KOPT-K1 (cell line): ENCODE results near the gene DLST.

Experiments used
- H3K27ac ChIP-seq: fragments of 200-600 bp; sonication (generic); 2 replicates; pipeline ENCODE4 v1.5.1; 2016; ENCODE audit warnings: antibody characterized with exemption, mild to moderate bottlenecking, low read depth, low read length; ENCODE audit not compliant: poor library complexity, severe bottlenecking
- H3K36me3 ChIP-seq: fragments of 200-600 bp; sonication (generic); 2 replicates; pipeline ENCODE4 v1.5.1; 2017; ENCODE audit warnings: antibody characterized with exemption, mild to moderate bottlenecking, low read length, moderate library complexity; ENCODE audit not compliant: insufficient read depth
- H3K9me3 ChIP-seq: fragments of 200-600 bp; sonication (generic); 2 replicates; pipeline ENCODE4 v1.5.1; 2017; ENCODE audit warnings: antibody characterized with exemption, low read length, mild to moderate bottlenecking; ENCODE audit not compliant: insufficient read depth, poor library complexity, severe bottlenecking

Gene DLST

DNA sequence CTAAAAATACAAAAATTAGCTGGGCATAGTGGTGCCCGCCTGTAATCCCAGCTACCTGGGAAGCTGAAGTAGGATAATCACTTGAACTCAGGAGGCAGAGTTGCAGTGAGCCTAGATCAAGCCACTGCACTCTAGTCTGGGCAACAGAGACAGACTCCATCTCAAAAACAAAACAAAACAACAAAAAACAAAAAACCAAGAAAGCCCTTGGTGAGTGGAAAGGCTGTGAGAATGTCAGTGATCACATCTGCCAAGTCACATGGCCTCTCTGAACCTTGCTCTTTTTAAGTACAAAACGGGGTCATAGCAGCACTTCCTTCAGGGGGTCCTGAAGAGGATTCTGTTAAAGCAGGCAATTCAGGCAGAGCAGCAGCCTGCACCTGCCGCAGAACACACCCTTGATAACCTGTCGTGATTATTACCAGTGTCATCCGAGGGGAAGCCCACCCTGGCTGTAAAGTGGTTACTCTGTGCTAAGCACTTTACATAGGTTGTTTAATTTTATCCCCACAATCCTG lies 31.7 kb downstream of the DLST start:
- Histone ChIP-seq H3K9me3 (no peaks in the 10 kb centered on the region), H3K27ac (no peak overlapping the region), H3K36me3 (no peaks in the 10 kb centered on the region)

DNA sequence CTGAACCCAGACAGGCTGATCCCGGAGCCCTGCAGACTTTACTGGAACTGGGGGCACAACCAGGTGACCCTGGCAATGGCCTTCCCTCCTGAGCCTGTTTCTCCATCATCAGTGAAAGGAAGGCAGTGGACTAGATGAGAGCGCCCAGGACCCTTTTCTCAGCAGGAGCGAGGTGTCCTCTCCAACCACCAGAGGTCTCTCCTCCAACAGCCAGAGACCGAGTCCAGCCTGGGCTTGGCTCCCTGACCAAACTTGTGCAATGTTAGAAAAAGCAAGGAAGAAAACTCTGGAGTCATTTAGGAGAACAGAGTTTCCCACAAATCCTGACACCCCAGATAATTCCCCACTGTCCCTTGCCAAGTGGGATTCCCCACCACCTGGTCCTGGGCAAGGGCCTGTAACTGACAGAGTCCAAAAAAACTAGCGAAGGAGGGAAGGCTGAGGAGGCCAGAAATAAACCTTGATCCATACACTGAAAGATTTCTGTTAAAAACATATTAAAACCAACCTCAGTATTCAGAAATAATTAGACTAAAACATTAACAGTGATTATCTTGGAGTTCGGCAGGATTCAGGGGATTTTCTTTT lies 32.4 kb downstream of the DLST start:
- Histone ChIP-seq H3K36me3 (no peaks in the 10 kb centered on the region), H3K27ac (no peak overlapping the region), H3K9me3 (no peaks in the 10 kb centered on the region)

GRCh38 chr14:74915426-74915825 lies 33.7 kb downstream of the DLST start:
- no peaks in the 10 kb centered on the region for H3K9me3 ChIP-seq

DNA sequence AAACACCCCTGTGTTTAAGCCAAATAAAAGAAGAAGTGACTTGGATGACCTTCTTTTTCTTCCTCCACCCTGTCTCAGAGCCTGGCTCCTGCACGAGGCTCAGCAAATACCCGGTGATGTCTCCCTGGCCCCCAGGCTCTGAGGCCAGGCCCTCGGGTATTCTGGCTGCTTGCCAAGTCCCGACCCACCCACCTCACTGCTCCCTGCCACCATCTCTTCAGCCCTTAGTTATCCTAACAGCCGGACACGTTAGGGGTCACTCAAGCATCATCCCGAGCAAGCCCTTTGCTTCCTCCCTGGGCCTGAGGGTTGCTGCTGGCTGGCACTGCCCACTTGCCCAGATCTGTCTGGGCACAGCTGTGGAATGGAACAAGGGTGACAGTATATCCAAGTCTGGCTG lies 34.1 kb downstream of the DLST start:
- no peak overlapping the region for H3K27ac ChIP-seq

More at GRCh38 chr14:74915426-74915825, 33.7 kb downstream of the DLST start:
- Histone ChIP-seq H3K27ac (no peak overlapping the region), H3K36me3 (no peaks in the 10 kb centered on the region)

DNA sequence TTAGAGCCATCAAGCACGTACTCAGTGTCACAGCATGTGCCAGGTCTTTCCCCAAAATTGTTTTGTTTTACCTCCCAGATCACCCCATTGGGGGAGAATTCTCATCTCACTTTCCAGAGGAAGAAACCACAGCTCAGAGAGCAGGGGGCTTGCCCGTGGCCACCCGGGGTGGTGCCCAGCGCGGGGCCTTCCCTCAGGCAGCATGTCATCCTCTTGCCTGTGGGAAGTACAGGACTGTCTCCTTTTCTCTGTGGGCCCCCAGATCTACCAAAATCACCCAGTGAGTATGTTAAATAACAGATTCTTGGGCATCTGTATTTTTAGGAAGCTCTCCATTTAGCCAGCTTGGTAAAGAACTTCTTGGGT lies 35.4 kb downstream of the DLST start:
- Histone ChIP-seq H3K36me3 (no peaks in the 10 kb centered on the region), H3K27ac (no peak overlapping the region)

More for the DNA sequence above, 34.1 kb downstream of the DLST start:
- Histone ChIP-seq H3K9me3 (no peaks in the 10 kb centered on the region), H3K36me3 (no peaks in the 10 kb centered on the region)

GRCh38 chr14:74917646-74918081 lies 35.9 kb downstream of the DLST start:
- Histone ChIP-seq H3K36me3 (no peaks in the 10 kb centered on the region), H3K9me3 (no peaks in the 10 kb centered on the region)

More for the DNA sequence above, 35.4 kb downstream of the DLST start:
- no peaks in the 10 kb centered on the region for H3K9me3 ChIP-seq

DNA sequence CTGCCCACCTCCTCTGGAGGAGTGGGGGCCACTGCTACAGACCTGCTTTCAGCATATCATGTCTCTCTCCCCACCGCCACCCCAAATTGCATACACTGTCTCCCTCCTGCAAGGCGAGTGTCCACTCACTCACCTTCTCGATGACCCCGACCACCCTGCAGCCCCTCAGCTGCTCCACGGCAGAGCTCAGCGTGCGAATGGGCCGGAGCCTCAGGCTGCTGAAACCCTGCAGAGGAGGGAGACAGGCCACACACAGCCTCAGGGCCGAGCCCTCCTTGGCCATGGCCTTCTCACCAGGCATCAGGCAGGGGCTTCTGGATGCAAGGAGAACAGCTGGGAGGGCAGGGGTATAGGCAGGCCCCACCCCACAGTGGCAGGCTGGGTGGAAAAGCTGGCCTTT lies 36.7 kb downstream of the DLST start:
- Histone ChIP-seq H3K9me3 (no peaks in the 10 kb centered on the region), H3K36me3 (no peaks in the 10 kb centered on the region), H3K27ac (no peak overlapping the region)

More at GRCh38 chr14:74917646-74918081, 35.9 kb downstream of the DLST start:
- H3K27ac ChIP-seq, result no peak overlapping the region

- no peaks in the 10 kb centered on the region for H3K36me3 ChIP-seq
- H3K27ac ChIP-seq, result no peak overlapping the region
- H3K9me3 ChIP-seq, result no peaks in the 10 kb centered on the region
These were observed 37.9 kb downstream of the DLST start for GRCh38 chr14:74919421-74920165.

DNA sequence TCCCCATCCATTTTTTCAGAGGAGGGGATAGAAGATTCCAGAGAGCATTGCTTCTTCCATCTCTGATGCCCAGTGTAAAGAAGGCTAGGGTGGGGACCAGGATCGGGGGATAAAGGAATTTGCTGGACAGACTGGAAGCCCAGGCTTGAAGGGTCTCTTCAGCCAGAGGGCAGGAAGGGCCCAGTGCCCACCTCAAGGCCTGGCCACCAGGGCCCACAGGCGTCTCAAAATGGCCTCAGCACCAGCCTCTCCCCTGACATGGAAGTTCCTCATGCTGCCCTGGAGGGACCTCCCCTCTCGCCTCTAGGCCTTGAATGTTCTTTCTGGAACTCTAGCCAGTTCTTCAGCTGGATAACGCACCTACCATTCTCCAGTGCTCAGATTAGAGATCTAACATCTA lies 38.6 kb downstream of the DLST start:
- H3K36me3 ChIP-seq, result no peaks in the 10 kb centered on the region
- no peaks in the 10 kb centered on the region for H3K9me3 ChIP-seq
- H3K27ac ChIP-seq, result no peak overlapping the region

DNA sequence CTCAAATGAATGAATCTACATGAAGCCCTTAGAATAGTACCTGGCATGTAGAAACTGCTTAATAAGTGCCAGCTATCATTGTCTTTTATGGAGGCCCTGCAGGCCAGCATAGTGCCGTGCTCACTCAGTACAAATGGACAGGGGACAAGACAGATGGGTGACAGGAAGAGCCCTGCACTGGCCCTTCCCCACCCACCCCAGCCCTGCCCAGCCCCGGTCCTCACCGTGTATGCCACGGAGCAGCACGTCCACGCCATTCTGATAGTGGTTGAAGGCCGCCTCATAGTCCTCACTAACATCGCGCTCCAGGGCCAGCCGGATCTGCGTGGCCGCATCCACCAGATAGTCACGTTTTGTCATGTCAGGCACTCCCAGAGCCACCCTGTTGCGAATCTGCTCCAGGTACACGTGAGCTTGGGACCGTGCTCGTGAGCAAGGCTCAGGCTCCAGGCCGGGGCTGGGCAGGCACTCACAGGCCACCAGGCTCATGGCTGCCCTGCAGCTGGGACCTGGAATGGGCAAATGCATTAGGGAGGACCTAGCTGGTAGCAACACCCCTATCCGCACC lies 39.4 kb downstream of the DLST start:
- Histone ChIP-seq H3K36me3 (no peaks in the 10 kb centered on the region), H3K9me3 (no peaks in the 10 kb centered on the region), H3K27ac (no peak overlapping the region)

DNA sequence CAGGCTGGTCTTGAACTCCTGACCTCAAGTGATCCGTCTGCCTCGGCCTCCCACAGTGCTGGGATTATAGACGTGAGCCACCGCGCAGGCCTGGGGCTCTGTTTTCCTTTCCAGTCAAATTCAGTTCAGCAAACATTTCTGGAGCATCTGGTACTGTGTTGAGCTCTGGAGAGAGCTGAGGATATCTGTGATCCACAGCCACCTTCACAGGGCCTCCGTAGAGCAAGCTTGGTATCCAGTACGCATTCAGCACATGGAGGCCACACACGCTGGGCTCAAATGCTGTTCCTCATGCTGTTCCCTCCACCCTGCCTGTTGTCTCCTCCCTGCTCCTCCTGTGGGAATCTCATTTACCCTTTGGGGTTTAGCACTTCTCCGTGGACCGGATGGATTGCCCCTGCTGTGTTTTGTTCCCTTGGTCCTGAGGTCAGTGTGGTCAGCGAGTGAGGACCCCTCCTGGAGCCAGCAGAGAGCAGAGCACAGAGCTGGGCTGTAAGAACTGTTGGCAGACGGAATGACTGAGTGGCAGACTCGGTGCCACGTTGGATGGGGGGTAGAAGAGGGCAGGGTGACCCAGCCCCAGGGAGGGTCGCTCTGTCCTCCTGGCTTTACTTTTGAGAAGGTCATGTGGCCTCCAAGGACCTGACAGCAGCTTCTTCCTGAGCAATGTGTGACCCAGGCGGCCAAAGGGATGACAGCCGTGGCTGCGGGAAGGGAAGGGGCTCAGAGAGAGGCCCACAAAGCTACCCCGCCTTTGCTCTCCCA lies 40.5 kb downstream of the DLST start:
- H3K36me3 ChIP-seq, result no peaks in the 10 kb centered on the region
- H3K27ac ChIP-seq, result no peak overlapping the region
- no peaks in the 10 kb centered on the region for H3K9me3 ChIP-seq

GRCh38 chr14:74922752-74923401 lies 41.2 kb downstream of the DLST start, which contains the start of gene RPS6KL1:
Gene RPS6KL1 (minus strand): TSS chr14:74923260. CDS start chr14:74921541, 1,719 bp downstream.
- H3K27ac ChIP-seq, result no peak within 1 kb of the TSS
- no peaks in the 10 kb centered on the region for H3K36me3 ChIP-seq
- no peaks in the 10 kb centered on the region for H3K9me3 ChIP-seq

- no peak overlapping the region for H3K27ac ChIP-seq
- H3K36me3 ChIP-seq, result no peaks in the 10 kb centered on the region
- no peaks in the 10 kb centered on the region for H3K9me3 ChIP-seq
These were observed 42.3 kb downstream of the DLST start for GRCh38 chr14:74924061-74924460.

GRCh38 chr14:74927225-74927624 lies 45.5 kb downstream of the DLST start:
- Histone ChIP-seq H3K36me3 (no peaks in the 10 kb centered on the region), H3K27ac (no peak overlapping the region), H3K9me3 (no peaks in the 10 kb centered on the region)
